ENCODE data around the gene NKX6-2.

Gene NKX6-2

GRCh38 chr10:132737390-132738048, 48.4 kb downstream of the NKX6-2 start:
- no peak for DNase-seq (ENCODE audit: low spot score)

- no peak for DNase-seq (ENCODE audit: low spot score)
Measured at GRCh38 chr10:132735923-132736391, 50.0 kb downstream of the NKX6-2 start.

GRCh38 chr10:132735341-132735775, 50.6 kb downstream of the NKX6-2 start:
- no peak for DNase-seq (ENCODE audit: low spot score)

- DNase-seq (ENCODE audit: low spot score), result no peak
Measured at GRCh38 chr10:132733926-132734325, 52.0 kb downstream of the NKX6-2 start.

All from HuH-7 (cell line).